SK-MEL-5 (cell line): ENCODE measurements around the gene CYFIP2. TPM values are rescaled to one million over a fixed set of nuclear protein-coding genes. Genes with fewer than 3 reads are reported as not detected.
"Not testable (repeated sequence)": the region's sequence is repeated elsewhere in the genome, so short reads cannot be mapped to it uniquely, and the experiment has no call there.

Experiments used
- DNase-seq: peaks from one replicate; pipeline ENCODE4 v3.0.0-alpha.2; 2016; ENCODE audit warnings: low read depth, low spot score
- in situ Hi-C: cut with HindIII; loops from 2 replicates; pipeline ENCODE4 v1.10.0; 2016; ENCODE audit warnings: low sequenced_read_pairs, high pct_unique_total_duplicates, low pct_unique_long_range_greater_than_20kb
- total RNA-seq: library from RNA; depleted of rRNA; stranded (reverse); fragments of >200 nt; shearing (Covaris generic); gene quantifications from 2 replicates; pipeline ENCODE4 v1.2.3, GENCODE V29; 2014; rRNA removed

Gene CYFIP2
- total RNA-seq, 1 experiment from 2014 or later, result 11.0 TPM

DNA sequence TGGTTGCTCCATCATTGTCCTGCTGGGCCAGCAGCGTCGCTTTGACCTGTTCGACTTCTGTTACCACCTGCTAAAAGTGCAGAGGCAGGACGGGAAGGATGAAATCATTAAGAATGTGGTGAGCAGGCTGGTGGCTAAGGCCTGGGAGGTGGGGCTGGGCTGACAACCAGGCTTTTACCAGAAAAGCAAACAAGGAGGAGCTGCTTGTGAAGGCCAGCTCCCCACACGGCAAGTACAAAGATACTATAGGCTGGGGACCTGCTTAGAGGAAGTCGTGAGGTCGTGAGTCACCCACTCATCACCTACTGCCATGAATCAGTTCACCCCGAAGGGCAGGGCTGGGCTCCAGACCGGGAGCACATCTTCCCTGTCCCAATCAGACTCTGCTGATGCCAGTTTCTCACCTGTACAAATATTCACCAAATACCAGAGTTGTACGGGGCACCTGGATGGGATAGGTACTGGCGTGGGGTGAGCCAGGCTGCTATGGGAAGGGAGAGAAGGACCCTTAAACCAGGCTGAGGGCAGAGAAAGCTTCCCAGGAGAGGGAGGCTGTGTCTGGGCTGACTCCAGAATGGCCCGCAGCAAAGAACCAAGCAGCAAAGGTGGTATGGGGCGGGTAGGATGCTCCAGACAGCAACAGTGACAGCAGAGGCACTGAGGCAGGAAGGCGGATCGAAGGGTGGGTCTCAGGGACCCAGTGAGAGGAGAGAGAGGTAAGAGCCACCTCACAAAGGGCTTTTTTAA lies 124.8 kb downstream of the CYFIP2 start:
- DNase-seq, result no peak
- in situ Hi-C loops, result no loop called here

DNA sequence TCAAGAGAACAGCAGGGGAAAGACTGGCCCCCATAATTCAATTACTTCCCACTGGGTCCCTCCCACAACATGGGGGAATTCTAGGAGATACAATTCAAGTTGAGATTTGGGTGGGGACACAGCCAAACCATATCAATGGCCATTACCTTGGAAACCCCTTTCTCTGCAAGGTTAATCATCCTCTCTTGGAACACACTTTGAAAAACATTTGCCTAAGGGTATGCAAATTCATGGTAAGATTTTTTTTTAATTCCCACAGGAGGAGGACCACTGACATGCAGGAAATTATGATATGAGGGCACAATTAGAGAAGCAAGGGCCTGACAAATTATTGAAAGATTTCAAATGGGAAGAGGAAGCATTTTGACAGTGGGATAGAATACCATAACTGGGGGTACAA lies 132.4 kb downstream of the CYFIP2 start:
- in situ Hi-C loops, result no loop called here
- no peak for DNase-seq

DNA sequence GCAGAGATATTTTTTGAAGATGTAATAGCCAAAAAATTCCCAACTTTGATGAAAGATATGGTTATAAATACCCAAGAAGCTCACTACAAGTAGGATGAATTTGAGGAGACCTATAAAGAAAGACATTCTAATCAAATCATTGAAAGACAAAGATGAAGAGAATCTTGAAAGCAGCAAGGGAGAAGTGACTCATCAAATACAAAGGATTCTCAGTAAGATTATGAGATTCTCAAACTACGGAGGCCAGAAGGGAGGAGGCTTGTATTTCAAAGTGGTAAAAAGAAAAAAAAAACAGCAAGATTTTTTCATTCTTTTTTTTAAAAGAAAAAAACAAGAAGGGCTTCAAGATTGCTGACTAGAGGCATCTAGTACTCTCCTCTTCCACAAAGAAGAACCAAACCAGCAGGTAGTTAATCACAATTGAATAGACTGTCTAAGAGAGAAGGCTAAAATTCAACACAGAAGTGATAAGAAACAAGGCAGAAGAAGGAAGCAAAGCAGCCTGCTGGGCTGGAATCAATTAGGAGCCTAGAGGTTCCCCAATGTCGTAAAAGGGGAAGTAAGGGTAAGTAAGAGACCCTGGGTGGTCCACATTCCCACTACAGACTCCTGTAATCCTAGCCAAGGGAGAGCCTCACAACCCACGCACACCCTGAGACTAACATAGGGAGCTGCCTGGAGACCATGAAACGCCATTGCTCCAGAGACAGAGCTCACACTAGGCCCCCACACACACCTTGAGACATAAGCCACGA lies 135.0 kb downstream of the CYFIP2 start:
- in situ Hi-C loops, result no loop called here
- DNase-seq, result peak; percentile 26

DNA sequence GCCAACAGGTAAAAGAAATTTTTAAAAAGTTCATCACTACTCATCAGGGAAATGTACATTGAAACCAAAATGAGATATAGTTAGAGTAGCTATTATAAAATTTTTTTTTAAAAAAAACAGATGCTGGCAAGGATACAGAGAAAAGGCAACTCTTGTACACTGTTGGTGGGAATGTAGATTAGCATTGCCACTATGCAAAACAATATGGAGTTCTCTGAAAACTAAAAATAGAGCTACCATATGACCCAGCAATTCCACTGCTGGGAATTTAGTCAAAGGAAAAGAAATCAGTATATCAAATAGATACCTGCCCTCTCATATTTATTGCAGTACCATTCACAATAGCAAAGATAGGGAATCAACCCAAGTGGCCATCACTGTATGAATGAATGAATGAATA lies 149.9 kb downstream of the CYFIP2 start:
- in situ Hi-C loops, result no loop called here
- DNase-seq, result no peak

DNA sequence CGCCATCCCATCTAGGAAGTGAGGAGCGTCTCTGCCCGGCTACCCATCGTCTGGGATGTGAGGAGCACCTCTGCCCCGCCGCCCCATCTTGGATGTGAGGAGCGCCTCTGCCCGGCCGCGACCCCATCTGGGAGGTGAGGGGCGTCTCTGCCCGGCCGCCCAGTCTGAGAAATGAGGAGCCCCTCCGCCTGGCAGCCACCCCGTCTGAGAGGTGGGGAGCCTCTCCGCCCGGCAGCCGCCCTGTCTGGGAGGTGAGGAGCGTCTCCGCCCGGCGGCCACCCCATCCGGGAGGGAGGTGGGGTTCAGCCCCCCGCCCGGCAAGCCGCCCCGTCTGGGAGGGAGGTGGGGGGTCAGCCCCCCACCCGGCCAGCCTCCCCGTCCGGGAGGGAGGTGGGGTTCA lies 153.6 kb downstream of the CYFIP2 start:
- in situ Hi-C loops, DNase-seq: not testable (repeated sequence)

DNA sequence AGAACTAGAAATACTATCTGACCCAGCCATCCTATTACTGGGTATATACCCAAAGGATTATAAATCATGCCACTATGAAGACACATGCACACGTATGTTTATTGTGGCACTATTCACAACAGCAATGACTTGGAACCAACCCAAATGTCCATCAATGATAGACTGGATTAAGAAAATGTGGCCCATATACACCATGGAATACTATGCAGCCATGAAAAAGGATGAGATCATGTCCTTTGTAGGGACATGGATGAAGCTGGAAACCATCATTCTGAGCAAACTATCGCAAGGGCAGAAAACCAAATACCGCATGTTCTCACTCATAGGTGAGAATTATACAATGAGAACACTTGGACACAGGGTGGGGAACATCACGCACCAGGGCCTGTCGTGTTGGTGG lies 164.0 kb downstream of the CYFIP2 start:
- in situ Hi-C loops, DNase-seq: not testable (repeated sequence)

DNA sequence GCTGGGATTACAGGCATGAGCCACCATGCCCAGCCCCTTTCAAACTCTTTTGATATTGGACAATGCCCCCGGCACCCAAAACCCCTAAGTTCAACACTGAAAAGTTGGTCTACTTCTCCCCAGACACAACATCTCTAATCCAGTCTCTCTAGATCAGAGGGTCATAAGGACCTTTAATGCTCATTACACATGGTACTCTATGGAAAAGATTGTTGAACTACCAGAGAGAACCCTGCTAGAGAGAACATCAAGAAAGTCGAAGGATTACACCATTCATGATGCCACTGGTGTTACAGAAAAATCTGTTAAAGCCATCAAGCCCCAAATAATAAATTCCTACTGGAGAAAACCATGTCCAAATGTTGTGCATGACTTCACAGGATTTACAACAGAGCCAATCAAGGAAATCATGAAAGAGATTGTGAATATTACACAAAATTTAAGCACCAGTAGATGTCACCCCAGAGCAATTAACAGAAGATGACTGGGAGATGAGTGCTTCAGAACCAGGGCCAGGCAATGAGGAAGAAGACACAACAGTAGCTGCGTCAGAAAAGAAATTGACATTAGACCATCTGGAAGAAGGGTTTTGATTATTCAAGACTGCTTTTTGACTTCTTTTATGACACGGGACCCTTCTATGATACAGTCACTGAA lies 165.7 kb downstream of the CYFIP2 start:
- in situ Hi-C loops, result no loop called here
- DNase-seq, result peak; percentile 72

DNA sequence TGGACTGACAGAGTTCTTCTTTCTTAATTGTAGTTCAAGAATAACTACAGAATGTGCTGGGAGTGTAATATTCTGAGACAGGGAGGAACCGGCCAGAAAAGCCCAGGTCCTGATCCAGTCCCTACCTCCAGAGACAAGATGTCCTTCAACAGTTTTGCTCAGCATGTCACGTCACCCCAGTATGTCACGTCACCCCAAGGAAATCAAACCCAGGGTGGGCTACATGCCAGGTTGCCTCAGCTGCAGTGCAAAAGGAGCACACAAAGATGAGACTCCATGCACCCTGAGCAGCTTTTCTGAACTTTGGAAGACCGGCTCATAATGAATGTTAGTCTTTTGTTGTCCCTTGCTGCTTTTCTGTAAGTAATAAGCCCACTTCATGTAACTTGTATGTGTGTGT lies 168.2 kb downstream of the CYFIP2 start:
- in situ Hi-C loops, result no loop called here
- no peak for DNase-seq

DNA sequence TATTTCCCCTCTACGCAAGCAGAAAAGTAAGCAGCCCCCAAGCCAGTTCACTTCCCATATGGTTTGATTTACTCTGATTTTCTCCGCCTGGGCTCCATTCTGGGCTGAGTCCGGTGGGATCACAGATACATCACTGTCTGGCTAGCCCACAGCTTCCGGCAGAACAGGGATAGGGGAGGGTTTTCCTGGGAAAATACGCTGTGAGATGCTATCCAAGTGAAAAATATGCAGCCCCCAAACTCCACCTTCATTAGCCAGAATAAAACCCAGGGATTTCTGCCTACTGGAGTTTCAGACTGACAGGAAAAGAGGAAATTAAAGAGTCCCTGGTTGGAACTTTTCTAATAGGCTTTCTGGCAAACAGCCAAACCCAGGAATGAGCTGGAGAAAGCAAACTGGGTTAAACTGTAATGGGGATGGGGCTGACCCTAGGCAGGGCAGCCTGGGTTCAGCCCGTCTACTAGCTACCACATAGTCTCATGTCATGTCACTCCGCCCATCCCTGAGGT lies 177.2 kb downstream of the CYFIP2 start:
- DNase-seq, result no peak
- in situ Hi-C loops, result no loop called here

DNA sequence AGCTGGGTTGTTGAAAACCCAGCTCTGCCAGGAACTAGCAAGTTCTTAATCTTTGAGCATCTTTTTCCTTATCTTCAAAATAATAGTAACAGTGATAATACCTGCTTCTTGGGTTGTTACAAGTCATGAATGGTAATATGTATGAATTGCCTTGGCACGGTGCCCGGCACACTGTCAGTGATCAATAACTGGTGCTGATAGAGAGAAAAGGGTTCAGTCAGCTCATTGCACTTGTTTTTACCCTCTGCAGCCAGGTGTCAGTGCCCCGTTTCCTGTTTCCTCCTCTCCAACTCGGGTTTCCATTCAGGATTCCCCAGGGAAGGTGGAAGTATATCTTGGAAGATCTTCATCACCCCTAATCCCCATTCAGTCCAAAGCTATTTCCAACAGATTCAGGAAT lies 178.3 kb downstream of the CYFIP2 start:
- DNase-seq, result no peak
- in situ Hi-C loops, result no loop called here

Other genes starting within 250 kb of the CYFIP2 start
- not detected in 2 replicates for gene HAVCR1, start 207.0 kb upstream of the CYFIP2 start, total RNA-seq
- not detected in 2 replicates for gene HAVCR2, start 157.1 kb upstream of the CYFIP2 start, total RNA-seq
- gene MED7, start 123.3 kb upstream of the CYFIP2 start, total RNA-seq, result 16.3 and 17.7 TPM in 2 replicates
- not detected in 2 replicates for gene GARIN3, start 99.9 kb upstream of the CYFIP2 start, total RNA-seq
- gene ITK, start 85.3 kb upstream of the CYFIP2 start, total RNA-seq, result 20.6 and 22.2 TPM in 2 replicates
- gene NIPAL4, start 194.1 kb downstream of the CYFIP2 start, total RNA-seq, result 0.67 TPM in 1 of 2 replicates, not detected in the other